ENCODE results near the gene MYH14. TPM values are rescaled to one million over a fixed set of nuclear protein-coding genes. Genes with fewer than 3 reads are reported as not detected.
A peak's percentile ranks its signal among the peaks of the same experiment; 100 is the strongest.

MYH14 gene
- total and polyA plus RNA-seq, 2 of the 13 experiments (the other 11 are each of a cell fraction or from before 2014, with no cell fraction given), result 5.5 to 5.8 TPM

- CTCF ChIA-PET (ENCODE audit: low intra/inter-chr PET ratio, low total read pairs), result no interaction called here
- no TSS peak for BruUV-seq (replicated peaks)
- no peak overlapping the region for H2AFZ ChIP-seq (ENCODE audit: low read length)
- TF ChIP-seq IRF9 (CRISPR knock-in tag; IDR thresholded peaks at IDR 0.05; ENCODE audit: borderline replicate concordance), result no peak
- TF ChIP-seq SP4 (CRISPR knock-in tag; IDR thresholded peaks at IDR 0.05), result peak; percentile 17; the same call in 1 of the 2 replicates
- in situ Hi-C loops (cut with HindIII; ENCODE audit: extremely low pct_ligation_motif_present, low pct_unique_long_range_greater_than_20kb) (no loop called here), intact Hi-C loops (cut with micrococcal nuclease; ENCODE audit: unreplicated experiment) (no loop called here)
- peak overlapping the region; percentile 39 for H3K27ac ChIP-seq (ENCODE audit: extremely low read length, insufficient read depth, low read length)
- no peaks in the 10 kb centered on the region for H3K79me2 ChIP-seq (ENCODE audit: insufficient read depth, low read length)
- H3K4me2 ChIP-seq (ENCODE audit: low read depth, low read length), result peak overlapping the region; percentile 77
- ATAC-seq (no peak), DNase-seq (ENCODE audit: low spot score) (no peak), FAIRE-seq (no peak)
- H3K9me3 ChIP-seq (ENCODE audit: low read length), result no peaks in the 10 kb centered on the region
- H3K4me3 ChIP-seq (replicated peaks in 1 of 3; ENCODE audit: insufficient read depth in 1 of 3, low read depth in 2 of 3, low read length in 3 of 3), result no peak overlapping the region
- no peaks in the 10 kb centered on the region for H3K27me3 ChIP-seq (ENCODE audit: control insufficient read depth in 1 of 2, insufficient read depth in 2 of 2, low read length in 2 of 2)
- peaks cover 7% of the 10 kb centered on the region; the same call in 1 of the 2 replicates for H4K20me1 ChIP-seq (ENCODE audit: insufficient read depth, low read length)
- H3K4me1 ChIP-seq (ENCODE audit: insufficient read depth, low read length), result peaks cover 36% of the 10 kb centered on the region
- peaks cover 0 to 3% of the 10 kb centered on the region in 2 experiments; a peak in 3 of 5 replicates for H3K36me3 ChIP-seq (replicated peaks in 1 of 2; ENCODE audit: control insufficient read depth in 1 of 2, insufficient read depth in 2 of 2, low read length in 2 of 2)
- WGBS (ENCODE audit: low lambda C conversion rate), result 88% methylated on average over 11 of the region's 11 CpGs
- no peak overlapping the region for H3K9ac ChIP-seq (ENCODE audit: insufficient read depth, low read depth, low read length)
- POLR2A ChIA-PET, result interaction anchor here (1.8 kb wide), 1 partner anchor 24 kb away, joined by 5 read pairs; no protein-coding TSS in a partner anchor
These were observed 120.9 kb downstream of the MYH14 start for GRCh38 chr19:50324331-50324730.

- peak; percentile 53 for FAIRE-seq
- WGBS (ENCODE audit: low lambda C conversion rate), result 8% methylated on average over 15 of the region's 48 CpGs
- BruUV-seq (replicated peaks), result no TSS peak
- DNase-seq (ENCODE audit: low spot score), result peak; percentile 84
- Histone ChIP-seq H3K9me3 (ENCODE audit: low read length) (no peaks in the 10 kb centered on the region), H3K4me3 (replicated peaks in 1 of 3; ENCODE audit: insufficient read depth in 1 of 3, low read depth in 2 of 3, low read length in 3 of 3) (peak overlapping the region; percentile 44 to 64 (median 47)), H3K4me1 (ENCODE audit: insufficient read depth, low read length) (peaks cover 46% of the 10 kb centered on the region), H3K9ac (ENCODE audit: insufficient read depth, low read depth, low read length) (peak overlapping the region; percentile 30), H3K27me3 (ENCODE audit: control insufficient read depth in 1 of 2, insufficient read depth in 2 of 2, low read length in 2 of 2) (no peaks in the 10 kb centered on the region), H4K20me1 (ENCODE audit: insufficient read depth, low read length) (peaks cover 7% of the 10 kb centered on the region; the same call in 1 of the 2 replicates), H3K4me2 (ENCODE audit: low read depth, low read length) (peak overlapping the region; percentile 77), H3K27ac (ENCODE audit: extremely low read length, insufficient read depth, low read length) (peak overlapping the region; percentile 39), H3K36me3 (replicated peaks in 1 of 2; ENCODE audit: control insufficient read depth in 1 of 2, insufficient read depth in 2 of 2, low read length in 2 of 2) (peaks cover 0 to 3% of the 10 kb centered on the region in 2 experiments; a peak in 3 of 5 replicates), H3K79me2 (ENCODE audit: insufficient read depth, low read length) (no peaks in the 10 kb centered on the region), H2AFZ (ENCODE audit: low read length) (no peak overlapping the region)
- POLR2A ChIA-PET, result interaction anchor here (0.7 to 1.8 kb wide), 5 partner anchors 8 to 178 kb away, joined by 3 to 7 read pairs (median 5); no protein-coding TSS in a partner anchor
- intact Hi-C loops (cut with micrococcal nuclease; ENCODE audit: unreplicated experiment) (loop anchor here (5.0 kb wide), 1 partner anchor 63 kb away; no protein-coding TSS in a partner anchor), in situ Hi-C loops (cut with HindIII; ENCODE audit: extremely low pct_ligation_motif_present, low pct_unique_long_range_greater_than_20kb) (loop anchor here (5.0 kb wide), 1 partner anchor 63 kb away; no protein-coding TSS in a partner anchor)
- CTCF ChIA-PET (ENCODE audit: low intra/inter-chr PET ratio, low total read pairs), result no interaction called here
- peak; percentile 55 for ATAC-seq
- TF ChIP-seq HHEX (CRISPR knock-in tag; IDR thresholded peaks at IDR 0.05) (no peak), ZNF468 (CRISPR knock-in tag; IDR thresholded peaks at IDR 0.05) (no peak), TMF1 (CRISPR knock-in tag; IDR thresholded peaks at IDR 0.05; ENCODE audit: low read depth) (peak; percentile 97), ZNF841 (CRISPR knock-in tag; IDR thresholded peaks at IDR 0.05; ENCODE audit: borderline replicate concordance) (peak; percentile 54; the same call in 1 of the 2 replicates), ZNF367 (CRISPR knock-in tag; IDR thresholded peaks at IDR 0.05; ENCODE audit: borderline replicate concordance) (peak; percentile 86; the same call in 1 of the 2 replicates), PPARG (CRISPR knock-in tag; conservative IDR thresholded peaks at IDR 0.05) (peak; percentile 53; the same call in 1 of the 2 replicates), ZNF766 (CRISPR knock-in tag; IDR thresholded peaks at IDR 0.05; ENCODE audit: borderline replicate concordance) (peak; percentile 92; the same call in 1 of the 2 replicates), FOXO1 (CRISPR knock-in tag; IDR thresholded peaks at IDR 0.05) (peak; percentile 43; the same call in 1 of the 2 replicates), ZBED4 (CRISPR knock-in tag; IDR thresholded peaks at IDR 0.05; ENCODE audit: borderline replicate concordance) (peak; percentile 87; the same call in 1 of the 2 replicates), KMT2A (CRISPR knock-in tag; IDR thresholded peaks at IDR 0.05) (peak; percentile 43; the same call in 1 of the 2 replicates)
These were observed 122.1 kb downstream of the MYH14 start for GRCh38 chr19:50325310-50326100.
